SK-N-SH treated with all-trans-retinoic acid at 6 μM for 48 hours (cell line): Measurements from ENCODE around the gene DEAF1.

Experiments used
- ATAC-seq: fragments of 200-7000 bp; cut with Tn5 transposase; 3 replicates; pipeline ENCODE4 v1.9.1; 2020; ENCODE audit warnings: mild to moderate bottlenecking, moderate library complexity
- BACH2 ChIP-seq: fragments of 250-450 bp; sonication (Bioruptor Pico); IDR thresholded peaks from 2 replicates; pipeline ENCODE4 v1.9.0; 2021; ENCODE audit warnings: mild to moderate bottlenecking, borderline replicate concordance
- GLIS3 ChIP-seq: fragments of 250-450 bp; sonication (Bioruptor Pico); IDR thresholded peaks from 2 replicates; pipeline ENCODE4 v1.5.0; 2020; ENCODE audit warnings: mild to moderate bottlenecking, moderate library complexity
- PATZ1 ChIP-seq: fragments of 250-450 bp; sonication (Bioruptor Pico); IDR thresholded peaks from 2 replicates; pipeline ENCODE4 v1.8.0; 2020; ENCODE audit warnings: mild to moderate bottlenecking, moderate library complexity, borderline replicate concordance
- PPARA ChIP-seq: fragments of 250-450 bp; sonication (Bioruptor Pico); IDR thresholded peaks from 2 replicates; pipeline ENCODE4 v1.5.0; 2020; ENCODE audit warnings: mild to moderate bottlenecking, borderline replicate concordance
- SNAI2 ChIP-seq: fragments of 250-450 bp; sonication (Bioruptor Pico); IDR thresholded peaks from 2 replicates; pipeline ENCODE4 v1.5.0; 2020; ENCODE audit warnings: mild to moderate bottlenecking, moderate library complexity
- ZNF565 ChIP-seq: fragments of 450-650 bp; formaldehyde crosslinking; conservative IDR thresholded peaks from 2 replicates; pipeline ENCODE4 v1.5.0; 2020; ENCODE audit warnings: low read depth, mild to moderate bottlenecking, moderate library complexity
- ZNF70 ChIP-seq: fragments of 450-650 bp; formaldehyde crosslinking; IDR thresholded peaks from 2 replicates; pipeline ENCODE4 v1.5.0; 2020; ENCODE audit warnings: mild to moderate bottlenecking, moderate library complexity
- ZNF8 ChIP-seq: fragments of 450-650 bp; formaldehyde crosslinking; IDR thresholded peaks from 2 replicates; pipeline ENCODE4 v1.5.0; 2020; ENCODE audit warnings: mild to moderate bottlenecking, moderate library complexity

The DEAF1 gene

DNA sequence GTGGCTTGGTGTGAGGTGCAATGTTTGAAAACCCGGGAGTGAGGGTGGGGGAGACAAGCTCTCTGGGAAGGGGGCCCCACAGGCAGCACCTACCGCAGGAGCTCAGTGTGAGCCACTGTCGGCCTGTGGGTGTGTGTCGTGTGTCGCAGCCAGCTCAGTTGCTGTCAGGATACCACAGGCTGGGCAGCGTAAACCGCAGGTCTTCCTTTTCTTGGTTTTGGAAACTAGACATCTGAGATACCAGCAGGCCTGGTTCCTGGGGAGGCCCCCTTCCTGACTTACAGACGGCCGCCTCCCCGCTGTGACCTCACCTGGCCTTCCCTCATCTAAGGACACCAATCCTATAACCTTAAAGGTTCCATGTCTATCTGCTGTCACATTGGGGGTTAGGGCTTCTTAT lies 98.6 kb downstream of the DEAF1 start (continued):
- TF ChIP-seq SNAI2 (CRISPR knock-in tag) = no peak
- TF ChIP-seq PATZ1 = no peak
- no peak for TF ChIP-seq ZNF8 (CRISPR knock-in tag)
- no peak for TF ChIP-seq ZNF565 (CRISPR knock-in tag)
- TF ChIP-seq PPARA (CRISPR knock-in tag) = no peak
- TF ChIP-seq GLIS3 (CRISPR knock-in tag) = no peak

DNA sequence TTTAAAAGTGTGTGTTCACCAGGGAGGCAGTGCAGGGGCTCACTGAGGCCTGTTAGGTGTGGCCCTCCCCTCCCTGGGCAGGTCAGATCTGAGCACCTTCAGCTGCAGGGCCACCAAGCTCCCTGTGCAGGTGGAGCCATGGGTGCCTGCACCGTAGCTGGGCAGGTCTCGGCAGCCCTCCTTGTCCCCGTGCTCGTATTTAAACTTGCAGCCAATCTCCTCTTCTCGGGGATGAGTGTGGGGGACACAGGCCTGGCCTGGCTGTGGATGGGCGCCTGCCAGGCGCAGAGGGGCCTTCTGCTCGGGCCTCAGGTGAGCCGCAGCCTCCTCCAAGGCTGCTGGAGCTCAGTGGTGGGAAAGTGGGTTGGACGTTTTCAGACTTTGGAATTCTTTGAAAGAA lies 99.6 kb downstream of the DEAF1 start:
- TF ChIP-seq BACH2 = no peak
- TF ChIP-seq ZNF70 (CRISPR knock-in tag) = no peak
- ATAC-seq = no peak
